ENCODE measurements around the gene THEMIS. TPM values are rescaled to one million over a fixed set of nuclear protein-coding genes. Genes with fewer than 3 reads are reported as not detected.

Gene THEMIS
- total RNA-seq, 4 donors from 2014 or later: 0.79 to 5.7 (median 1.2) TPM

DNA sequence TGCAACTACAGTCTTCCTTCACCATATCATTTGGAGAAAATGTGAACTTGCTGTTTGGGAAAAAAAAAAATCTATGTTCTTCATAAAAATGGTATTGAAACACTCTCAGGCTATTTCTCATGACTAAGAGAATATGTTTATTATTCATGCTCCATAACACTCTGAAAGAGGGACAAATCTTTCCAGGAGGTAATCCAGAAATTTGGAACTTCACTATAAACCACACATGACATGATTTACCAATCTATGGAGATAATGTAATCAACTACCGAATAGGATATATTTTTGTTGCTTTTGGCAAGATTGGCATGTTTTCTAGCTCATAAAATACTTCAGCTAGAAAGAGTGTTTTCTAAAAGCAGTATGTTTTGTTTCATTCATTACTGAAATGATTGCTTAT is 56.3 kb downstream of the THEMIS start:
- DNase-seq: no peak
- no peaks in the 10 kb centered on the region for H3K36me3 ChIP-seq
- no peak for TF ChIP-seq CTCF (IDR thresholded peaks at IDR 0.05)
- no peak for TF ChIP-seq POLR2A (IDR thresholded peaks at IDR 0.05)
- no peaks in the 10 kb centered on the region for H3K4me1 ChIP-seq
- no peak overlapping the region for H3K4me3 ChIP-seq
- 63 to 70% methylated on average over 1 of the region's 1 CpG for WGBS, 2 donors
- no peak overlapping the region for H3K27ac ChIP-seq
- intact Hi-C loops (cut with DNase I): no loop called here
- no peaks in the 10 kb centered on the region for H3K9me3 ChIP-seq
- H3K27me3 ChIP-seq: no peaks in the 10 kb centered on the region

GRCh38 chr6:127843582-127843981 is 57.3 kb downstream of the THEMIS start:
- 82 to 92% methylated on average over 1 of the region's 1 CpG for WGBS, 2 donors
- no peak overlapping the region for H3K4me3 ChIP-seq
- DNase-seq: no peak
- no peaks in the 10 kb centered on the region for H3K9me3 ChIP-seq
- no peaks in the 10 kb centered on the region for H3K27me3 ChIP-seq
- no peak overlapping the region for H3K27ac ChIP-seq
- no peaks in the 10 kb centered on the region for H3K4me1 ChIP-seq
- intact Hi-C loops (cut with DNase I): no loop called here
- TF ChIP-seq CTCF (IDR thresholded peaks at IDR 0.05) (no peak), POLR2A (IDR thresholded peaks at IDR 0.05) (no peak)
- no peaks in the 10 kb centered on the region for H3K36me3 ChIP-seq

DNA sequence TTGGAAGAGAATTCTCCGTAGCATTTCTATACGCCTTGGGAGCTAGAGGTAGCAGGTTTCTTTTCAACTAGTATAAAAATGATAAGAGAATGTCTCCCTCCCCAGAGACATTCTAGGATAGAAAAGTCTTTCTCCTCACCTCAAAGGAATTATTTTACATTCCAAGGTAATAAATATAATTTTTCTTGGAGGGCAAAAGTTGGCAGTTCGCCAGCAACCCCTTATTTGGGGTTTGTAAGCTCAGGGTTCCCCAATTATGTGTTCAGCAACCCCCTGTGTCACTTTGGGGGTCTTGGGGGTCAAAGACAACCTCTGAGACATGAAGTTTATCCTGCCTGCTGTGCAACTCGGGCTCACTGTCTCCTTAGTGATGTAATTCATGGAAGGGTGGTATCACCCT is 58.3 kb downstream of the THEMIS start:
- H3K9me3 ChIP-seq: no peaks in the 10 kb centered on the region
- no peak overlapping the region for H3K4me3 ChIP-seq
- no peaks in the 10 kb centered on the region for H3K4me1 ChIP-seq
- no peak overlapping the region for H3K27ac ChIP-seq
- 55 to 72% methylated on average over 4 of the region's 4 CpGs for WGBS, 2 donors
- no peaks in the 10 kb centered on the region for H3K27me3 ChIP-seq
- no peaks in the 10 kb centered on the region for H3K36me3 ChIP-seq
- intact Hi-C loops (cut with DNase I): no loop called here
- TF ChIP-seq CTCF (IDR thresholded peaks at IDR 0.05): no peak
- no peak for TF ChIP-seq POLR2A (IDR thresholded peaks at IDR 0.05)
- DNase-seq: no peak

DNA sequence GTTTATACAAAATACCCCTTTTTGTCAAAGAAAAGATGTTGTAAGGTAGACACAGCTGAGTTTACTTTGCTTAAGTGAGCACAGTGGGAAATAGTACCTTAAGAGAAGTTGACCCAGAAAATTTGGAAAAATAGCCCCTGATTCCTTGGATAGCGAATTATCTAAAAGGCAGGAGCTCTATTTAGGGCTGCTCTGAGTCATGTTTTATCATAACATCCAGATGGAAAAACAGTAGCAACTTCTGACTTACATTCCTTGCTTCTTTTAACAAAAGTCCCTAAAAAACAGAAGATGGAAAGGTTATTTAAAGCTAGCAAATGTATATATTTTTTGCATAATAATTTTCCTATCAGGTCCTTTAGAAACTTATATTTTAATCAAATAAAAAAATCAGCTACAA is 59.0 kb downstream of the THEMIS start:
- intact Hi-C loops (cut with DNase I): no loop called here
- H3K27ac ChIP-seq: no peak overlapping the region
- DNase-seq: no peak
- H3K27me3 ChIP-seq: no peaks in the 10 kb centered on the region
- H3K9me3 ChIP-seq: no peaks in the 10 kb centered on the region
- H3K4me1 ChIP-seq: no peaks in the 10 kb centered on the region
- 45 to 65% methylated on average over 1 of the region's 1 CpG for WGBS, 2 donors
- H3K4me3 ChIP-seq: no peak overlapping the region
- TF ChIP-seq POLR2A (IDR thresholded peaks at IDR 0.05) (no peak), CTCF (IDR thresholded peaks at IDR 0.05) (no peak)
- no peaks in the 10 kb centered on the region for H3K36me3 ChIP-seq

DNA sequence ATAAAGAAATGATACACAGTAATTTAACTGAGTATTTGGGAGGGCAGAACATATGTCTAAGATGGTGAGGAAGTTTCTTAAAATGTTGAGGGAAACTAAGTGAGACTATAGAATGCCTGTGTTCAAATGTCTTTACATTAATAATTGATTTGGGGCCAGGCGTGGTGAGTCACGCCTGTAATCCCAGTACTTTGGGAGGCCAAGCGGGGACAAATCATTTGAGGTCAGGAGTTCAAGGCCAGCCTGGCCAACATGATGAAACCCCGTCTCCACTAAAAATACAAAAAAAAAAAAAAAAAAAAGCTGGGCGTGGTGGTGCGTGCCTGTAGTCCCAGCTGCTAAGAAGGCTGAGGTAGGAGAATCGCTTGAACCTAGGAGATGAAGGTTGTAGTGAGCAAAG is 66.7 kb downstream of the THEMIS start:
- intact Hi-C loops (cut with DNase I): no loop called here
- WGBS, 2 donors: 79 to 84% methylated on average over 7 of the region's 7 CpGs
- H3K4me3 ChIP-seq: no peak overlapping the region

More for the DNA sequence above, 66.7 kb downstream of the THEMIS start:
- Histone ChIP-seq H3K9me3 (no peaks in the 10 kb centered on the region), H3K27me3 (no peaks in the 10 kb centered on the region), H3K27ac (no peak overlapping the region), H3K4me1 (no peaks in the 10 kb centered on the region), H3K36me3 (no peaks in the 10 kb centered on the region)
- no peak for TF ChIP-seq CTCF (IDR thresholded peaks at IDR 0.05)
- no peak for TF ChIP-seq POLR2A (IDR thresholded peaks at IDR 0.05)
- DNase-seq: no peak

Data from esophagus squamous epithelium (tissue), 5 donors.